ENCODE data around the gene VGF. TPM values are rescaled to one million over a fixed set of nuclear protein-coding genes. Genes with fewer than 3 reads are reported as not detected.
"Not testable (repeated sequence)": the region's sequence is repeated elsewhere in the genome, so short reads cannot be mapped to it uniquely, and the experiment has no call there.

VGF gene
- not detected for total RNA-seq

GRCh38 chr7:101165075-101165957 is at the start of gene VGF:
TSS of gene VGF (minus strand) at chr7:101165569. CDS start at chr7:101164843, 726 bp downstream.
- peak; percentile 96 for DNase-seq

- no peak for DNase-seq
These were observed 46.6 kb upstream of the VGF start for GRCh38 chr7:101212014-101212413.

GRCh38 chr7:101211501-101211900 is 46.1 kb upstream of the VGF start:
- DNase-seq, result no peak

DNA sequence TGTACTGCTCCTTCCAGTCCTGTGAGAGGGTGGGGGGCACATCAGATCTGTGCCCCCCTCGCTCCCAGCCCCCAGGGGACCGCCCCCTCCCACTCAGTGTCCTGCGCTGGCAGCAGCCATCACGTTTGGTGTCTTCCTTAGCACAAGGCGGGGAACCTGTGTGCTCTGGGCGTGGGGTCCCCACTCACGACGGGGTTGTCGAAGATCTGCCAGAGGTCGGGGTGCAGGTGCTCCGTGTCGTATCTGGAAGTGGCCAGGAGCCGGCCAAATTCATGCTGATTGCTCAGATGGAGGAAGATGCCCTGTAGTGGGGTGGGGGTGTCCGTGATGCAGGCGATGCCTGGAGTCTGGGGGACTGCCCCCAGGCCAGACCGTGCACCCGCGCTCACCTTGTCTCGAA is 44.8 kb upstream of the VGF start:
- DNase-seq, result no peak

DNA sequence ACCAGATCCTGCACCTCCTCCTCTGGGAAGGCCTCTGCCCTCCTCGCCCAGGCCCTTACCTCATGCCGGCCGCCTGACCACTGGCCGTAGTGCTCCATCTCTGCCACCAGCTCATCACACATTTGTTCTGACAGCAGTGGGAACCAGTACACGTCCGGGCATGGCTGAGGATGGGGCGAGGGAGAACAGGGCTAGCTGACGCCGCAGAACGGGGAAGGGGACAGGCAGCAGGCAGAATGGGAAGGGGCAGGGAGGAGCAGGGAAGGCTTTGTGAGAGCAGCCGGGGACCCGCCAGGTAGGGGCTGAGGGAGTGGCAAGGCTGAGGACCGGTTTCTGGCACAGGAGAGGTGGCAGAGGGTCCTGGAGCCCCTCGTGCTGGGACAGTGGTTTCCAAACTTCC is 43.4 kb upstream of the VGF start:
- no peak for DNase-seq

DNA sequence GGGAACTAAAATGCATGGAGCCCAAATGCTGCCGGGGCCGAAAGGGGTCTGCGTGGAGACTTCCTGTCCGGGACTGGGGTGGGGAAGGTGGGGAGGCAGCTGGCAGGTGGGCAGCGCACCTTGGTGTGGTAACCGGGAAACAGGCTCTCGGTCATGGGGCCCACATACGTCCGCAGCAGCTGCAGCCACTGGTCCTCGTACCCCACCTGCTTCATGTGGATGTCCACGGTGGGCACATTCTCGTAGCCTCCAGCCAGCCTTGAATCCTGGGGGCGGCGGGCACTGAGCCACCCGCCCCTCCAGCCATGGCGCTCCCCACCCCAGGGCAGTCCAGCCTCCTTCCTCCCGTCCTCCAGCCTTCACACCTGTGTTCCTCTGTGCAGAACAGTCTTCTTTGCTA is 42.1 kb upstream of the VGF start:
- DNase-seq, result no peak

GRCh38 chr7:101206665-101207042 is 41.3 kb upstream of the VGF start:
- DNase-seq, result no peak

DNA sequence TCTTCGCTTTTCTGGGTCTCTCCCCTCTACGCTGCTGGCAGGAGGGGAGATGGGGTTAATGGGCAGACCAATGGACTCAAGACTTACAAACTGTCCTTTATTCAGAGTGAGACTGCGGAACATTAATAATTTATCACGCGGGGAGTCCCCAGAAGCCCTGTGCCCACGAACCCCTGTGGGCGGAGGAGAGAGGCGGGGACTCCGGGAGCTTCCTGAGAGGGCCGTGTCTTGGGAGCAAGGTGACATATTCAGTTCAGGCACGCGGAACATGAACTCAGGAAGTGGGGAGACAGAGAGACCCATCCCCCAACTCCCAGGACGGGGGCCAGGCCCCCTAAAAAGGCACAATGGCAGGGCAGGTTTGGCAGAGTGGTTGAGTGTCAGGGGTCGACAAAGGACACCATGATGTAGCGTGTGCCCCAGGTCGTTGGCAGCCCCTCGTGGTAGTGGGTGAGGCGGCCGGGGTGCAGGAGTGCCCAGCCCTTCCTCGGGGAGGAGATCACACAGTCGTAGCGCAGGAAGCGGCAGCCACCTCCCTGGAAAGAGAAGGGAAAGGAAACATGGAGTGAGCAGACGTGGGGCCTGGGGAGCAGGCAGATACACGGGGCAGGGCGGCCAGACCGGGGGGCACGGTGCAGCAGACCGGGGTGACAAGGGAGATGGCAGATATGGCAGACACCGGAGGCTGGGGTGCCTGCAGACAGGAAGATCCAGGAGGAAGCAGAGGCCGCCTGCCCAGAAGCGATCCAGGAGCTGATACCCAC is 40.7 kb upstream of the VGF start:
- DNase-seq, result no peak

DNA sequence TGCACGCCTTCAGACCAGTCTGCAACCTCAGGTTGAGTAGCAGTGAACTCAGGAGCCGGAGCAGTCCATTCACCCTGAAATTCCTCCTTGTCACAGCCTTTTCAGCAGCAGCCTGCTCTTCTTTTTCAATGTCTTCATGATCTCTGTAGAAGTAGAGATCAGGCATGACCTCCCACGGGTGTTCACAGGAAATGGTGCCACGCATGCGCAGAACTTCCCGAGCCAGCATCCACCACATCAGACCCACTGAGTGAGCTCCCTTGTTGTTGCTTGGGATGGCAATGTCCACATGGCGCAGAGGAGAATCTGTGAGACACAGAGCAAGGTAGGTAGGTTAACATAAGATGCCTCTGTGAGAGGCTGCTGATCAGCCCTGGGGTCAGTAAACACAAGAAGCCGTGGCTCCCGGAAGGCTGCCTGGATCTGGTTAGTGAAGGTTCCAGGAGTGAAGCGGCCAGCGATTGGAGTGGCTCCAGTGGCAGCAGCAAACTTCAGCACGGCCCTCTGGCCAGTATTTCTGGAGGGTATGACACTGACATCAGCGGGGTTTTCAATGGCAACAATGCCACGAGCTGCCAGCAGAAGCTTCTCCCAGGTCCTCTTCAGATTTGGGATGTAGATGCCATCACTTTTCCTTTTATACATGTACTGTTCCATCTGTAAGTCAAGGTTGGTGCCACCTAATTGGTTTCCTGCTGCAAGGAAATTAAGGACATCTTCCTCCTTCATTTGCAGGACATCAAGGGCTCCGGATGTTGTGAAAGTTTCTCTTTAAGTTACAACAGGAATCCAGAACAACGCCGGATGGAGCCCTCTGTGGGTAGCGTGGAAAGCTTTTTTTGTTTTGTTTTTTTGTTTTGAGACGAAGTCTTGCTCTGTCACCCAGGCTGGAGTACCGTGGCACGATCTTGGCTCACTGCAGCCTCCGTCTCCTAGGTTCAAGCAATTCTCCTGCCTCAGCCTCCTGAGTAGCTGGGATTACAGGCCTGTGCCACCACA is 38.7 kb upstream of the VGF start:
- DNase-seq, result not testable (repeated sequence)

GRCh38 chr7:101202603-101202918 is 37.2 kb upstream of the VGF start:
- no peak for DNase-seq

DNA sequence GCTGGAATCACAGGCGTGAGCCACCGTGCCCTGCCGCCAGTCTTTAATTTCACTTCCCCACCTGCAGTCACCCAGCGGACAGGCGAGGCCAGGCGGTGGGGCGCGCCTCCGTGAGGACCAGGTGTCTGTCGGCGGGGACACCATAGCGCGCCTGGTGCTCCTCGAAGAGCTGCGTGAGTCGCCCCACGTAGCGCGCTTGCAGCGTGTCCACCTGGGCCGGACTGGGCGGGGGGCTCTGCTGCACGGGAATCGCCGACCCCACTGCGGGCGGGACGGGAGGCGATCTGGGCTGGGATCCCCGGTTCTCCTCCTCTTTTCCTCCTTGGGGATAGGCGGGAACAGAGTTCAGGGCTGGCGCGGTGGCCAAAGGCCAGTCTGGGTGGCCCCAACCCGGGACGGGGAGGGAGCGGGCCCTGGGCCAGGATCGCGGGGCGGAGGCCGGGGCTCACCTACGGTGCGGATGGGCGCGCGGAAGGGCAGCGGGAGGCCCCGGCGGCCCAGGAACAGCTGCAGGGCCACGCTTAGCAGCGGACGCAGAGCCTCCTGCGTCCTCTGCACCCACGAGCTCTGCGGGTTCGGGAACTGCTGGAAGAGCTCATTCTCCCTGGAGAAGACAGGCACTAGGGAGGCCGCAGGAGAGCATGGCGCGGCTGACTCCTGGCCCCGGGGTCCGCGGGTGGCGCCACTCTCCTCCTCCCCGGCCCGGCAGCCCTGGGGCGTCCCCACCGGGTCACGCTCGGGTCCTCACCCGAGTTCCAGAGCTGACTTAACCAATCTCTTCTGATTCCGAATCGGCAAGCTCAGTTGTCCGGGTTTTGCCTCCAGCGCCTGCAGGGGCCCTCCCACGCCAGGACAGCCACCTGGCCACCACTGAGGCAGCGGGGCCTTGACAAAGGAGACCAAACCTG is 36.6 kb upstream of the VGF start:
- DNase-seq, result no peak

GRCh38 chr7:101200862-101201599 is 35.7 kb upstream of the VGF start, which contains the start of gene MOGAT3:
TSS of gene MOGAT3 (minus strand) at chr7:101201036. CDS start at chr7:101200854, 182 bp downstream.
- DNase-seq, result no peak

DNA sequence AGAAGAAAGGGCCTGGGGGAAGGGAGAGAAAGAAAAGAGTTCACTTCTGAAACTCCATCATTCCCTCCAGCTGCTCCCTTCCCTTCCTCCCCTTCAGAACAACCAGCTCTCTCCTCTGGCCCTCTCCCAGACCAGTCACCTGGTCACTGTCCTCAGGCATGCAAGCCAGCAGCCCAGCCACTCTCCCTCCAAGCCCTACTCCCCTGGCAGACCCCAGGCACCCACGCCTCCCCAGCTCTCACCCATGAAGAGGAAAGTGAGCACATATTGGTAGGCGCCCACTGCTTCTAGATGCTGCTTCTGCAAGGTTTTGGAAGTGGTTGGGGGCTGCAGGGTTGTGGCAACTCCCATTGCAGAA is 35.1 kb upstream of the VGF start:
- DNase-seq, result no peak

DNA sequence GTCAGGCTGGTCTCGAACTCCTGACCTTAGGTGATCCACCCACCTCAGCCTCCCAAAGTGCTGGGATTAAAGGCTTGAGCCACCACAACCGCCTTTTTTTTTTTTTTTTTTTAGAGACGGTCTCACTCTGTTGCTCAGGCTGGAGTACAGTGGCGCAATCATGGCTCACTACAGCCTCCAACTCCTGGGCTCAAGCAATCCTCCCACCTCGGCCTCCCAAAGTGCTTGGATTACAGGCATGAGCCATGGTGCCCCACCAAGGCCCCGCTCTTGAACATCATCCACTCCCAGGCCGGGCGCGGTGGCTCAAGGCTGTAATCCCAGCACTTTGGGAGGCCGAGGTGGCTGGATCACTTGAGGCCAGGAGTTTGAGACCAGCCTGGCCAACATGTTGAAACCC is 34.2 kb upstream of the VGF start:
- not testable (repeated sequence) for DNase-seq

DNA sequence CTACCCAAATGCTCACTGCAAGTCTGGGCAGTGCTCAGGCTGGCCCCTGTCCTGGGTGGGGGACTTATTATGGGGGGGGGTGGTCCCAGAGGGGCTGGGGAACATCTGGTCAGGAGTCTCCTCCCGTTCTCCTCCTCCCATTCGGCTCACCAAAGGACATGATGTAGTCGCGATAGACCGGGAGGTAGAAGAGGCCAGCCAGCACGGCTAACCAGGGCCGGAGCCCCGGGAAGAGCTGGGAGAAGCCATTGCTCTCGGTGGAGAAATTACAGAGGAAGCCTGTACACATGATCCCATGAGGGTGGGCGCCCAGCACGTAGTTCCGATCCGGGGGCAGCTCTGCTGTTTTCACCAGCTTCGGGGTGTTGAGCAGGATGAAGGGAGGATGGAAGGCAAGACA is 33.1 kb upstream of the VGF start:
- no peak for DNase-seq

DNA sequence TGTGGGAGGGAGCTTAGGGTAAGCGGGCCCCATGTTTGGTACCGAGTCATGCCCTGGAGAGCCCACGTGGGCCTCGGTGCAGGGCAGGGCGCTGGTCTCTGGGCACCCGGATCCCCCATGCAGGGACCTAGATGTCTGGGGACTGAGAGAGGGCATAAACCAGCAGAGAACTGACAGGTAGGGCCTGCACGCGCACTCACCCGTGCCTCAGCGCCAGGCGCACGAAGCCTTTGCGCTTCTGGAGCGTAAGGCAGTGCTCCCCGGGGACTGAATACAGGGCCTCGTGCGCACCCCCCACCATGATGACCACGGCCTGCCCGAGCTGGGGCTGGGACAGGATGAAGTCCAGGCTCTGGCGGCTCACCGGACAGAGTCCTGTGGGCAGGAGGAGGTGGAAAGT is 32.6 kb upstream of the VGF start:
- no peak for DNase-seq

DNA sequence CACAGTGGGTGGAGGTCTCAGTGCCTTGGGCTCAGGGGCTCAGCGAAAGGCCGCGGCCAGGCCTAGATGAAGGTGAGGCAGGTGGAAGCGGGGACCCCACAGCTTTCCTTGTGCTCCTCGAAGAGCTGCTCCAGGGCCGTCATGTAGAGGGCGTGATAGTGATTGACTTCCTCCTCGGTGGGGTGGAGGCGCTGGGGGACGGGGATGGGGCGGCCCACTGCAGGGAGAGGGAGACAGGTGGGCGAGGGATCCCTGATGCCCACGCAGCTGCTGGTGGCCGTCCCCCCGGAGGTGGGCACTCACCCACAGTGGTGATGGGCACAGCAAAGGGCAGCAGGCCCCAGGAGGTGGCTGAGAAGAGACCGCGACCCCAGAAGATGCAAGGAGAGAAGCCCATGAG is 30.5 kb upstream of the VGF start:
- no peak for DNase-seq

DNA sequence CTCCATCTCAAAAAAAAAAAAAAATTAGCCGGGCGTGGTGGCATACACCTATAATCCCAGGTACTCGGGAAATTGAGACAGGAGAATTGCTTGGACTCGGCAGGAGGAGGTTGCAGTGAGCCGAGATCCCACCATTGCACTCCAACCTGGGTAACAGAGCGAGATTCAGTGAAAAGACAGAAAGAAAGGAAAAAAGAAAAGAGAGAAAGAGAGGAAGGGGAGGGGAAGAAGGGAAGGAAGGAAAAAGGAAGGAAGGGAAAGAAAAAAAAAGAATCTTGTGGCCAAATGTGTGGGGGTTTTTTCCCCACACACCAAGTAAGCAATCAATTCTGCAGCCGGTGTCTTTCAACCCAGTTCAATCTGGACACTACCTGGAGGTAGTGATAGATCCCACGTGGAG is 23.7 kb upstream of the VGF start:
- no peak for DNase-seq

- no peak for DNase-seq
These were observed 21.6 kb upstream of the VGF start for GRCh38 chr7:101186844-101187428.

DNA sequence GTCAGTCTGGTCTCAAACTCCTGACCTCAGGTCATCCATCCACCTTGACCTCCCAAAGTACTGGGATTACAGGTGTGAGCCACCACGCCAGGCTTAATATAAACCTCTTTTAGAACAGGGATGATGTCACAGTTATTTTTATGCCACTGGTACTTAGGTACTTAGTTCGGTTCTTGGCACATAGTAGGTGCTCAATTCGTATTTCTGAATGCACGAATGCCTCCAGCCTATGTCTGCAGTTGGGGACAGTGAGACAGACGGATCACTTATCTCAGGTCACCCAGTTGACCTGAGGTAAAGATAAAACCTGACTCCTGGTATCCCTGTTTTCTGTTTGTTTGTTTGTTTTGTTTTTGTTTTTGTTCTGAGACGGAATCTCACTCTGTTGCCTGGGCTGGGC is 20.8 kb upstream of the VGF start:
- no peak for DNase-seq
